ENCODE results near the gene GJB6.

Gene GJB6

DNA sequence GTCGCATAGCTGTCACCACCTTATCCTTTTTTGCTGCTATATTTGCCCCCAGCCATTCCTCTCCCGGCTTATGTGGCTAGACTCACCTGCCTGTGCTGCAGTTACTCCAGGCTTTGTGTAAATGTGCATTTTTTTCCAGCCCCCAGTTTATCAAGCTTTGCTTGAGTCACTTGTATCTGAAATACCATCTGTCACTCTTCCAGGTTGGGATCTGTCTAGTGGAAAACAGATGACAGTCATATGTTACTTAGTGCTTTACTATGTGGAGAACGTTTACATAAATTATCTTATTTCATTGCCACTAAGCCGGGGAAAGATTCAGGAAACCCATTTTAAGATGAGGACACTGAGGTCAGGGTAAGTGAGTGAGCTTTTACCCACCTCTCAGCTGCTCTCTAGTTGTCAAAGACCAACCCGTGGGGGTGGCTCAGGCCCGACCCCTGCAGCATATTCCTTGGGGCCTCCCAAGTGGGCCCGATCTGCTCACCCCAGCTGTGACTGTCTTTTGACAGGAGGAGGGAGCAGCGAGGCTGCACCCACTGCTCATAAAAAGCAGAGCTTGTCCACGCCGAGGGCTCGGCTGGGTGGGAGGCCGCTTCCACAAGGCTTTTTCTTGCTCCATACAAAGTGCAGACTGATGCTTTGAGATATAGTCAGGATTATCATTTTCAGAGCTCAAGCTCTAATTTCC lies 46.6 kb downstream of the GJB6 start:
- Histone ChIP-seq H3K27ac (no peak overlapping the region), H3K4me3 (ENCODE audit: low read depth, low read length) (no peak overlapping the region), H3K36me3 (ENCODE audit: control insufficient read depth, insufficient read depth, low read length) (no peaks in the 10 kb centered on the region), H3K4me1 (no peaks in the 10 kb centered on the region), H3K4me2 (ENCODE audit: low read length) (no peak overlapping the region), H3K79me2 (no peaks in the 10 kb centered on the region), H2AFZ (no peak overlapping the region), H3K9me3 (ENCODE audit: control insufficient read depth, low read length) (no peaks in the 10 kb centered on the region), H3K9ac (no peak overlapping the region), H3K27me3 (ENCODE audit: control insufficient read depth, insufficient read depth, low read length) (no peaks in the 10 kb centered on the region)
- no peak for TF ChIP-seq CTCF (IDR thresholded peaks at IDR 0.05)

GRCh38 chr13:20182231-20182846 lies 49.8 kb downstream of the GJB6 start:
- Histone ChIP-seq H3K9me3 (ENCODE audit: control insufficient read depth, low read length) (no peaks in the 10 kb centered on the region), H3K4me2 (ENCODE audit: low read length) (no peak overlapping the region), H3K36me3 (ENCODE audit: control insufficient read depth, insufficient read depth, low read length) (no peaks in the 10 kb centered on the region), H3K9ac (no peak overlapping the region), H2AFZ (no peak overlapping the region), H3K27ac (no peak overlapping the region), H3K4me1 (no peaks in the 10 kb centered on the region), H3K79me2 (no peaks in the 10 kb centered on the region), H3K27me3 (ENCODE audit: control insufficient read depth, insufficient read depth, low read length) (no peaks in the 10 kb centered on the region), H3K4me3 (ENCODE audit: low read depth, low read length) (no peak overlapping the region)
- peak; percentile 59 for TF ChIP-seq CTCF (IDR thresholded peaks at IDR 0.05)

DNA sequence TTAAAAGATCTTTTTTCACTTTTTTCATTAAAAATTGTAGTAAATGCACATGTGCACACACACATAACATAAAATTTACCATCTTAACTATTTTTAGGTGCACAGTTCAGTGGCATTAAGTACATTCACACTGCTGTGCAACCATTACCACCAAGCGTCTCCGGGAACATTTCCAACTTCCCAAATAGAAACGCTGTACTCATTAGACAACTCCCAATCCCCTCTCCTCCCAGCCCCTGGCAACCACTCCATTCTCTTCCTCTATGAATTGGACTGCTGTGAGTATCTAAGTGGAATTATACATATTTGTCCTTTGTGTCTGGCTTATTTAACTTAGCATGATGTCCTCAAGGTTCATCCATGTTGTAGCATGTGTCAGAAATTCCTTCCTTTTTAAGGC lies 50.9 kb downstream of the GJB6 start:
- no peak overlapping the region for H3K27ac ChIP-seq
- no peaks in the 10 kb centered on the region for H3K4me1 ChIP-seq
- no peak overlapping the region for H2AFZ ChIP-seq
- no peak for TF ChIP-seq CTCF (IDR thresholded peaks at IDR 0.05)
- H3K27me3 ChIP-seq (ENCODE audit: control insufficient read depth, insufficient read depth, low read length), result no peaks in the 10 kb centered on the region
- no peaks in the 10 kb centered on the region for H3K36me3 ChIP-seq (ENCODE audit: control insufficient read depth, insufficient read depth, low read length)
- no peak overlapping the region for H3K4me2 ChIP-seq (ENCODE audit: low read length)
- no peaks in the 10 kb centered on the region for H3K79me2 ChIP-seq
- no peak overlapping the region for H3K9ac ChIP-seq
- H3K4me3 ChIP-seq (ENCODE audit: low read depth, low read length), result no peak overlapping the region
- H3K9me3 ChIP-seq (ENCODE audit: control insufficient read depth, low read length), result no peaks in the 10 kb centered on the region

GRCh38 chr13:20178156-20178555 lies 54.0 kb downstream of the GJB6 start:
- Histone ChIP-seq H3K4me3 (ENCODE audit: low read depth, low read length) (no peak overlapping the region), H3K9ac (no peak overlapping the region), H3K27ac (no peak overlapping the region), H3K4me2 (ENCODE audit: low read length) (no peak overlapping the region), H3K4me1 (no peaks in the 10 kb centered on the region), H3K79me2 (no peaks in the 10 kb centered on the region), H3K9me3 (ENCODE audit: control insufficient read depth, low read length) (no peaks in the 10 kb centered on the region), H3K27me3 (ENCODE audit: control insufficient read depth, insufficient read depth, low read length) (no peaks in the 10 kb centered on the region), H2AFZ (no peak overlapping the region), H3K36me3 (ENCODE audit: control insufficient read depth, insufficient read depth, low read length) (no peaks in the 10 kb centered on the region)
- no peak for TF ChIP-seq CTCF (IDR thresholded peaks at IDR 0.05)

Measured in parathyroid adenoma (tissue), 2 donors.